NCI-H460 (cell line): ENCODE results near the gene FAR2. TPM values are rescaled to one million over a fixed set of nuclear protein-coding genes. Genes with fewer than 3 reads are reported as not detected.

Experiments used
- DNase-seq: peaks from one replicate; pipeline ENCODE4 v3.0.0-alpha.2; 2016; ENCODE audit warnings: low read depth; ENCODE audit errors: extremely low read depth
- total RNA-seq: library from RNA; depleted of rRNA; stranded (reverse); fragments of >200 nt; shearing (Covaris generic); gene quantifications from 2 replicates; pipeline ENCODE4 v1.2.3, GENCODE V29; 2014

Gene FAR2
- total RNA-seq, 1 experiment from 2014 or later, result not detected

DNA sequence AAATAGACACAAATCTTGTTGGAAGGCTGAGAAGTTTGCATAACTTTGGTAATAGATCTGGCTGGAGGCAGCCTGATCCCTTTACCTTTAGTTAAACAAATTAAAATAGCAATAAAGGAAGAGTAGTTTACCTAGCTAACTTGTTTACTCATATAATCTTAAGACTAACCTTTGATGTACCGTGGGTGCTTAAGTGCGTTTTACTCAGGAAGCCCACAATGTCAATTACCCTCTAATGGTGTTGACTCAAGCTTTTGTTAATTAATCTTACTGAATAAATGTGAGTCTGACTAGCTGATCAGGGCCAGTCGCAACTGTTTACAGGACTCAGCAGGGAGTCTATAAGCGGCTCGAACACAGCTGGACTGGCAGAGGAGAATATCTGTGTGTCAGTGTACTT lies 51.5 kb downstream of the FAR2 start:
- DNase-seq, result no peak

DNA sequence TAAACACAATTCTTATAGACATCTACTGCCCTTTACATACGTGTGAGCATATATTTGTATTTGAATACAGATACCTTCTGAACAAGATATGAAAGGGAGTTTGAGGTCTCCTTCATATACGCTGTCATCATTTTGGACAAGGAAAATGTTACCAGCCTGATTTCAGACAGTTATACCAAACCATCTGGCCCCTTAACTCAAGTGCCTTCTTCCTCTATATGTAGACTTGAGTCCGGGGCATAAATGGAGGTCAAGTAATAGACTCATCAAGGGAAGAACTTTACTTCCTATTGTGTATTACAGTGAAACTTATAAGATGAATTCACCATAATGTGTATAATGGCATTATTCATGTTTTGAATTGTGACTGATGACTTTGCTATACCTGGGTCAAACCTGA lies 52.2 kb downstream of the FAR2 start:
- DNase-seq, result no peak

DNA sequence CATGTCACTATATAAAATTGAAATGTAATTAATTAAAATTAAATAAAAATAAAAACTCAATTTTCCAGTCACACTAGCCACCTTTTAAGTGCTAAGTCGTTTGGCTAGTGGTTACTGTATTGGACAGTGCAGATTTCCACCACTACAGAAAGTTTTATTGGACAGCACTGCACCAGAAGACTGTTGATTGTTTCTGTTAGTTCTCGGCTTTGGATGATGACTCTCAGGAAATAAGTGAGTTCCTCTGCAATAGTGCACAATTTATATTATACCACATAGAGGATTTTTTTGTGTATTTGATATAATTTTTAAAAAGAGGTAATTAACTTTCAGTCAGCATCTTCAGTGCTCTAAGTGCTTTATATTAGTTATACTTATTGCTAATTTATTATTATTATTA lies 52.7 kb downstream of the FAR2 start:
- DNase-seq, result no peak

DNA sequence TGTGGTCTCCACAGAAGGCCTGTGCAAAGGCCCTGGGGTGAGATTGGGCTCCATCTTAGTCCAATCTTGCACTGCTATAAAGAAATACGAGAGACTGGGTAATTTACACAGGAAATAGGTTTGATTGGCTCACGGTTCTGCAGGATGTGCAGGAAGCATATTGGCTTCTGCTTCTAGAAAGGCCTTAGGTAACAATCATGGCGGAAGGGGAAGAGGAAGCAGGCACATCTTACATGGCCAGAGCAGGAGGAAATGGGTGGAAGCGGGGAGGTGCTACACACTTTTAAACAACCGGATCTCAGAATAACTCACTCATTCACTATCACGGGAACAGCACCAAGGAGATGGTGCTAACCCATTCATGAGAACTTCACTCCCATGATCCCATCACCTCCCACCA lies 55.4 kb downstream of the FAR2 start:
- DNase-seq, result no peak

DNA sequence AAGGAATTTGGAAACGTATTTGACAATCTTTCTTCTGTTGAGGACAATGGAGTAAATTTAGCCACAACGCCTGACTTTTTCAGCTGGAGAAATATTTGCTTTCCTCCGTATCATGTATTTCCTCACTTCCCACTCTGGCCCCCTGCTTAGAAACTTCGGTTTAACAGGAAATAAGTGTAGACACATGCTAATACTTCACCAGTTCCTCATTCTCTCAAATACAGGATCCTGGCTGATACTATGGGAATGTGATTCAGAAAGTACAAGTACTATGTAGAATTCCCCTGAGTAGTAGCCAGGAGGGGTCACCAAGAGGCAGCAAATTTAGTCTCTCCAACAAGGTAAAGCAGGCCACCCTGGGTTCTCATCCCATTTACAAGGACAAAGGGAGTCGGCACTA lies 58.0 kb downstream of the FAR2 start:
- no peak for DNase-seq

DNA sequence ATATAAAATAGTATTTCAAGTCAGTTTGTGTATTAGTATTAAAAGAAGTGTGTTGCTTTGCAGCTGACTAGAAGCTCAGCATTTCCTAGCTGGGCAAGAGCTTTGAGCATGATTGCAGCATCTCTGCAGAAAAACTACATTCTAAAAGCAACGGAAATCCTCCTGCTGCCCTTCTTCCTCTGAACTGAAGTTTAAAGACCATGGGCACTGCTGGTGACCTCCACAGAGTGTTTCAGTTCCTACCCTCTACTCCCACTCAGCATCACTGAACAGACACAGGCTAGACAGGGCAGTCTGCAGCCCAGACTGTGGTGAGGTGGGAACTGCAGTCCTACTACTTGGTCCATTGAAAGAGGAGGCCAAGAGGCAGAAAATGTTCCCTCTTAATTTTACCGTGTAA lies 59.0 kb downstream of the FAR2 start:
- no peak for DNase-seq

DNA sequence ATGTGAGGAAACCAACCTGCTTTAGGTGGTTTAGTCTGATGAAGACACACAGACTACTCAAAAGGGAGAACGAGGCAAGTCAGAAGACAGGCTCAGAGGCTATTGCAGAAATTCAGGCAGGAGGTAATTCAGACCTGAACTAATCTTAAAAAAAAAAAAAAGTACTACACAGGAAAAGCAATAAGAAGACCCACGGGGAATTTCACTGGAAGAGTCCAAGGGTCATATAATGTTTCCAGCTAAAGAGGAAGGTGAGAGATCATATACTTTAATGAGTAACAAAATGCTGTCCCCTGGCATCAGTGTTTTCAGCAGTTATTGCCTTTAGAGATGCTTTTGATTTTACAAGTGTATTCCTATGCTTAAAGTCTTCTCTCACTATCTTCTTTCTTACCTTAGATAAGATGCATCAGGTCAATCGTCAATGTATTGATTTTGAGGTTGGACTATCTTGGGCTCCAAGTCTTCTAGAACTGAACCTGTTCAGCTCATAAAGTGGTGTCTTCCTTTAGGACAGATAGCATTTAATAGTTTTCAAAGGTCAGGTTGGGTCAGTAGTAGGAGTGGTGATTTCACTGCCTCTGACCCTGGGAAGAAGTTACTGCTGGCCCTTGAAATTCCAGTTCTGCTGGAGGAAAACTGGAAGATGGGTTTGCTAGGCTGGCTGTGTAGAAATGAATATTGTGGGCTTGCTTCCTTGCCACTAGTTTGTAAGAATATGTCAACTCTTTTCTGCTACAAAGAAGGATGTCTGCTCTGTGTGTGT lies 60.0 kb downstream of the FAR2 start:
- DNase-seq, result no peak

DNA sequence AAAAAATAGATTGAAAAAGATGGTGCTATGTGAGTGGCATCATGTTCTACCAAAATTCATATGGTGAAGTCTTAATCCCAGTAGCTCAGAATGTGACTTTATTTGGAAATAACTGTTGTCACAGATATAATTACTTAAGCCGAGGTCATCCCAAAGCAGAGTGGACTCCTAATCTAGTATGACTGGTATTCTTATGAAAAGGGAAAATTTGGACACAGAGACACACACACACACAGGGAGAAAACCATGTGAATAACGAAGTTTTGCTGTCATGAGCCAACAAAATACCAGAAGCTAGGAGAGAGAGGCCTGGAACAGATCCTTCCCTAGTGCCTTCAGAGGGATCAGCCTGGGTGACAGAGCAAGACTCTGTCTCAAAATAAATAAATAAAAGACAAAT lies 62.6 kb downstream of the FAR2 start:
- DNase-seq, result no peak

DNA sequence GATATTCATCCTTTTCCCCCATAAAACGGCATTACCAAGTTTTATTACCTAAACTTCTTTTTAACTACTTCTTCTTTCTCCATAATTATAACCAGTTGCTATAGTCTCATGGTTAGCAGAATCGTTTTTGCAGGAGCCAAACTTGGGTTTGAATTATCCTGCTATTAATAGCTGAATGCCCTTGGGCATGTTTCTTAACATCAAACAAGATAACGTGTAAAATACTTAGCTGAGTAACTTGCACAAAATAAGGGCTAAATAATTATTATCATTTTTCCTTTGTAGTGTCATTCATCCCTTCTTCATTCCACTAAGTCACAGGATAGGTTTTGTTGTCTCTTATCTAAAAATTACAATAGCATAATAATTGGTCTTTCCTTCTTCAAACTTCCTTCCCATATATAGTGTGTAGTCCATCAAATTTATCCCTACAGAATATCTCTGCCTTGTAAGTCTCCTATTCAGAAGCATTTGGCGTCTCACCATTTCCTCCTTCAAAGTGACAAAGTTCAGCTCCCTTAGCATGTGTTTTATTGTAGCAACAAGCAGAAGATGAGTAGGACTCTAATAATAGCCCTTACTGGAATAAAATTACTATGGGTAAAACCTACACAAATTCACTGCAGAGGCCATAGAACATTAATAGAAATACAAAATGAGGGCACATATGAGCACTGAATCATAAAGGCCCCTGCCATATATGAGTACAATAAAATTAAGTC lies 63.8 kb downstream of the FAR2 start:
- DNase-seq, result no peak

DNA sequence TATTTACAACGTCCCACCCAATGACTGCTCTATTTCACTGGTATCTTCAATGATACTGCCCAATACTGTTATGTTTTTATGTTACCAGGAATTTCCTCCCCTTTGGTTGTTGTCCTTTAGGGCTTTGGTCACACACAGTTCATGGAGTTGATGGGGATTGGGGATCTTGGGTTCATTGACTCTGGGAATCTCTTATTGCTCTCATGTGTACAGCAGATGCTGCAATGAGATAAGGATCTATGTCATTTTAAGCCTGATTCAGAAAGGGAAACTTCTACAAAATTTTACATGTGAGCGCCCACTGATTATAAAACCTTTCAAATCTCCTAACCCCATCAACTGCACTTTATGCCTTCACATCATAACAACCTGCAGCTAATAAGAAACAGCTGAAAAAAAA lies 67.2 kb downstream of the FAR2 start:
- DNase-seq, result no peak

DNA sequence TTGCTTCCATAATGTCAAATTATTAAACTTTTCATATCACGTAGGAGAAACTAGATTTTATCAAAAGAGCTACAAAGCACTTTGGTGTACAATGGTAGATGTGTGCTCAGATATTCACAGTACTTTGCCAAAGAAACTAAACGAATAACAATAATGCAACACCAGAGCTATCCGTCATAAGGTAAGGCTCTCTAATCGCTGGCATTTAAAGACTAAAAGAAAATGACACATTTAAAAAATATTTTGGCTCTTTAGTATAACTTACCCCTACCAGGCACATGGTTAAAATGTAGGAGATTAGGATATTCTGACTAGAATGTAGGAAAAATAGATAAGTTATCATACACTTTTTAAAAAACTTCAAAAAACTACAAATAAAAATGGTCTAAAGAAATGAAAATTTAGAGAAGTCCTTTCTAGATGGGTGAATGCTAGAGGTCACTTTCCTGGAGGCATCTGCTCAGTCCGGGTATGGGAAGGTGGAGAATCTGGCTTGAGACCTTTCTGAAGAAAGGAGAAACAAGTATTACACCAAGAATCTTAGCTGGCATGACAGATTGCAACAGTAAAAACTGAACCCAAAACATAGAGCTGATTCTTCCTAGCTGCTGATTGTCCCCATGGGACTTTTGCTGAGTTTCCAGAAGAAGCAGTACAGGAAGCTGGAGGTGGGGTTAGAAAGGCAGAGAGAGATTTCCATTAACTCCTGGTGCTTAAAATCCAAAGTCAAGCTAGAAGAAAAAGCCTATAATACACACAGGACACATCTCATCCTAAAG lies 67.9 kb downstream of the FAR2 start:
- no peak for DNase-seq

DNA sequence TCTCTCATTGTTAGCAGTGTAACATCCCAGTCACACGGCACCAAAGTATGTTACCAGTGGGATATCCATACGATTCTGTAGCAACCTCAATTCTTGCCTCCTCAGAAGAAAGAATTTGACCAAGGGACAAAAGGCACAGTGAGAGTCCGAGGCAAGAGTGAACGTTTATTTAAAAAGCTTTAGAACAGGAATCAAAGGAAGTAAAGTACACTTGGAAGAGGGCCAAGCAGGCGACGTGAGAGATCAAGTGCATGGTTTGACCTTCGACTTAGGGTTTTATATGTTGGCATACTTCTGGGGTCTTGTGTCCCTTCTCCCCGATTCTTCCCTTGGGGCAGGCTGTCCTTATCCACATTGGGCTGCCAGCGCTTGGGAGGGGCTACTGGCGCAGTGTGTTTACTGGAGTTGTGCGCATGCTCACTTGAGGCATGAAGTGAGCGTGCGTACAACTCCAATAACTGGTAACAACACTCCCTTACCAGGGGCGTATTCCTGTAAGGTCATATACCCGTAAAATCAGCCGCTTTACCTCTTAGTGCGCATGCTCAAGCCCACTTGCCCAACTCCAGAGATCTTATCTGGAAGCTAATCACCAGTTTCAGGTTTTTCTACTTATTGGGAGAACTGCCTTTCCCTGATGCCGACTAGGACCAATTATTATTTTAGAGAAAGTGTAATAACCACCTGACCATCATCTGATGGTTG lies 71.7 kb downstream of the FAR2 start:
- no peak for DNase-seq

DNA sequence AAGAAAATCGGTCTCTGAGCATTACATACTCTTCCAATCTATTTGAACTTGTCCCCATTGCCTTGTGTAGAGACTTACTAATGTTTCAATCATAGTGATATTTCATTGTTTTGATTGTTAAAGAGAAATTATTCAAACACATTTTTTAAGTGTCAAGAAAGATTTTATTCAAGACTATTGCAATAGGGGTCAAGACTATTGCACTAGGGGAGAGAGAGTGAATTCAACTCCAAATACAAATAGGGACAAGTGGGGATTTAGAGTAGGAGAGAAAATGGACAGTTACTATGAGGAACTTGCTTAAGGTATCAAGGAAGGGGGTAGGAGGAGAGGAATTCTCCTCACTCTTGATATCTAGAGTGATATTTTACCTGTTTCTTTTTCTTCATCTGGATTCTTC lies 73.1 kb downstream of the FAR2 start:
- DNase-seq, result no peak

DNA sequence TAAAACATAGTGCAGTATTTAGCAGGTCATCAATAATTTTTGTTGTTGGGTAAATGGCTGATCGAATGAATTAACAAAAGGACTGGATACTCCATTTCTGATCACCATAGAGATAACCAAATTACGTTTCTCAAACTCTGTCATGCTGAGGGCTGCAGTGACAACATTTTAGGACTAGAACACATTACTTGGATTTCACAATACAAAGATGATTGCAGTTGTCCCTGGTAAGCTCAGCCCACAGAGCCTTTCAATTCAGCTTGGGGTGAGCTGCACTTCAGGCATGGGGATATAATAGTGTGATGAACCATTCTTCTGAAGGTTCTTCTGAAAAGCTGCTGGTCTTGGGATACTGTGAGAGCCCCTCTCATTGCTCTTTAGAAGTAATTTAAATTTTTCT lies 74.3 kb downstream of the FAR2 start:
- no peak for DNase-seq

DNA sequence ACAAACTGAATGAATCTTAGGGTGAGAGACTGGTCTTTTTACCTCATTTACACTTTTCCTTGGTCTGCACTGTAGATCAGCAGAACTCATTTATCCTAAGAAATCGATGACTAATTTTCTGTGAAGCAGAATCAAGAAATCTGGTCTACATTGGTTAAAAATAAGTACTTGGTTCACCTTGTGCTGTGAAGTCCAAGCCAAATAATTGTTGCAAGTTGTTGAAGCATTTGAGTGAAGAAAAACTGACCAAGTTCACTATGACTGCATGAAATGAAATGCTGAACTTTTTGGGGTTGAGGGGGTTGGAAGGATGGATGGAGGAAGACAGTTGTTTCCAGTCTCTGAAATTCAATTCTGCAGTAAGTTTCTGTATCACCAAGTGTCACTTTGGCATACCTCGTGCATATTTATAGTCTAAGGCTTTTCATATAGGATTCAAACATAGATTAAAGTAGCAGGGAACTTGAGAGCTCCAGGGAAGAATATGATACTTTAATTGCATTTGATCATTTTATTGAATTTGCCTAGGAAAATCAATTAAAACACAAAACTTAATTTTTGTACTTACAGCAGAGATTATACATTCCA lies 75.0 kb downstream of the FAR2 start:
- no peak for DNase-seq

DNA sequence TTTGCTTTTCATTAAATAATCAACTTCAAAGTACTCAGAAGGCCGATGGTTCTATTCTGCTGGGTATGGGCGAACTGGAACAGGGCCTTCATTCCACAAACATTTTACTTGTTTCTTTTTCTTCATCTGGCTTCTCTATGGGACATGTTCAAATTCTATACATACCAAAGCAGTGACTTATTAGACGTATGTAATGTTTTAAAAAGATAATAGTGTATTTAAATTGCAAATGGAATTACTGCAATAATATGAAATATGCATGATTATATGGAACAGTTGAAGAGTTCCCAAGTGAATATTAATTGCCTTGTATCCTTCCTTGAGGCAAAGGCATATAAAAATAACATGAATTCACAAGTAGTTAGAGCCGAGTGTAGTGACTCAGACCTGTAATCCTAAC lies 75.5 kb downstream of the FAR2 start:
- no peak for DNase-seq

DNA sequence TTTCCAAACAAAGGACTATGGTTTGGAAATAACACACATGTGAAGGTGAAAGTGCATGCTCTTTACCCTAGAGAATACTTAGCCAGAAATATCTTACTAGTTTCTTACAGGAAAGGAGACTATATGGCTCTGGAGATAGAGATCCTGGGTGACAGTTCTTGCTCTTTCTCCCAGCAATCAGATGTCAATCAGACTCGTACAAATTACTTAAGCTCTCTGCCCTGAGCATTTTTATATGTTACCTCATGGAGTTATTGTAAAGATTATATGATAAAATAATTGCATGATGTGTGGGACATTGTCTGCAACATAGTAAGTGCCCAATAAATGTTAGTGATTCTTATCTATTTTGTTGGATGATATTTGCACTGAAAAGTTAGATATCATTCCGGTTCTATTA lies 76.8 kb downstream of the FAR2 start:
- no peak for DNase-seq

DNA sequence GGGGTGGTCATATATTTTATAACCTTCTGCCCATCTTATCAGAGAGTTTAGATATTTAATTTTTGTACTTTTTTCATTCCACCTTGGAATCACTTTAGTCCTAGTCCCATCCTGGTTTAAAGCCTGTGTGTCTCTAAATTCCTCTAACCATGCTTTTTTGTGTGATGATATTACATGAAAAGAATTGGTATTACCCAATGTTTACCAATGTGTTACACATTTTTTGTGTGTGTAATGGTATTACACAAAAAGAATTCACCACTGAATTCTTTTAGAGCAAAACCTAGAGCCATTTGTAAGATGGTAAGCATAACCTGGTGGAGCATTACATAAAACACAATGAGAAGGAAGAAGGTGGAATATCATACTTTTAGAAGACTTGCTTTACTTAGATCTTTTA lies 77.5 kb downstream of the FAR2 start:
- no peak for DNase-seq

DNA sequence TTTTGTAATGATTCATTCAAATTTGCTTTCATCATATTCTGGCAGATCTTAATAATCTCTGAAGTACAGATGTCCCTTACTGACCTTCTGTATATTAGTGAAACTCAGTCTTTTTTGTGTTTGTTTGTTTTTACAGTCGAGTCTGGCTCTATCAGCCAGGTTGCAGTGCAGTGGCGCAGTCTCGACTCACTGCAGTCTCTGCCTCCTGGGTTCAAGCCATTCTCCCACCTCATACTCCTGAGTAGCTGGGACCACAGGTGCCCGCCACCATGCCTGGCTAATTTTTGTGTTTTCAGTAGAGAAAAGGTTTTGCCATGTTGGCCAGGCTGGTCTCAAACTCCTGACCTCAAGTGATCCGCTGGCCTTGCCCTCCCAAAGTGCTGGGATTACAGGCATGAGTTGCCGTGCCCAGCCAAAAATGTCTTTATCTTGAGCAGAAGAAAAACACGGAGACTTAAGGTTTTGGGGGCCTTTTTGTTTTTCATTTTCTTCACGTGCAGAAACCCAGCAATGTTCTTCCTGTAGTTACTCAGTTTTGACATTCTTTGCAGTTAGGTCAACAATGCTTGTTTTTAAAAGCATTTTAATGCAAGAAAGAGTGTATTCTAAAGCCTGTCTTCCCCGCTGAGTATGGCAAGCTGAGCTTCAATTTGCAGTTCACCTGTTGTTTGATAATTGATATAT lies 79.5 kb downstream of the FAR2 start:
- DNase-seq, result no peak

DNA sequence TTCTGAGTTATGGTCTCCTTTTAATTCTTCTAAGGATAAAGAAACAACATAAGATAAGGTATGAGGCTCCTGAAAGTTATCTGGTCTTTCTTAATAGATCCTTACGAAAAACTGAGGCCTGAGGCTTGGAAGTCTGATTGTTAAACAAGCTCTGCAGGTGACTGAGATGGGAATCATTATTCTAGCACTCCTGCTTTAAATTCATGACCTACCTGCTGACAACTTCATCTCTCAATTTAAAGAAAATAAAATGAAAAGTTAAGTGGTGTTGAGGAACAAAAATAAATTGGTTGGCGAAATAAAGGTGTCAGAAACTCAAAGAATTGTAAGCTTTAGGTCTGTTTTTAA lies 80.1 kb downstream of the FAR2 start:
- no peak for DNase-seq
